ENCODE data around the gene FRMD8.

FRMD8 gene

DNA sequence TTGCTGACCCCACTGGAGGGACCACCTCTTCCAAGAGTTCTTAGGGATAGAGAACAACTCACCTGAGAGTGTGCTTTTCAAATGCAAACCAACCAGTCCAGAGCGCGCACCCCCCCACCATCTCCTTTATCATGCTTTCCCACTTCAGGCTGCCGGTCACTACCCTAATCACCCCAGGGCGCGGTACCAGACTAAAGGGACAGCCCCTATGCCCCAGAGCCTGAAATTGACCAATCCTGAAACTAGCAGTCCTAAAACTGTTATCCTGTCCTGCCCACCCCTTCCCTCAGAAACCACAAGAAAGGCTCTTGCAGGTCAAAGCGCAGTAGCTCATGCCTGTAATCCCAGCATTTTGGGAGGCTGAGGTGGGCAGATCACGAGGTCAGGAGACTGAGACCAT lies 73.1 kb downstream of the FRMD8 start:
- TF ChIP-seq, protein P1, sequence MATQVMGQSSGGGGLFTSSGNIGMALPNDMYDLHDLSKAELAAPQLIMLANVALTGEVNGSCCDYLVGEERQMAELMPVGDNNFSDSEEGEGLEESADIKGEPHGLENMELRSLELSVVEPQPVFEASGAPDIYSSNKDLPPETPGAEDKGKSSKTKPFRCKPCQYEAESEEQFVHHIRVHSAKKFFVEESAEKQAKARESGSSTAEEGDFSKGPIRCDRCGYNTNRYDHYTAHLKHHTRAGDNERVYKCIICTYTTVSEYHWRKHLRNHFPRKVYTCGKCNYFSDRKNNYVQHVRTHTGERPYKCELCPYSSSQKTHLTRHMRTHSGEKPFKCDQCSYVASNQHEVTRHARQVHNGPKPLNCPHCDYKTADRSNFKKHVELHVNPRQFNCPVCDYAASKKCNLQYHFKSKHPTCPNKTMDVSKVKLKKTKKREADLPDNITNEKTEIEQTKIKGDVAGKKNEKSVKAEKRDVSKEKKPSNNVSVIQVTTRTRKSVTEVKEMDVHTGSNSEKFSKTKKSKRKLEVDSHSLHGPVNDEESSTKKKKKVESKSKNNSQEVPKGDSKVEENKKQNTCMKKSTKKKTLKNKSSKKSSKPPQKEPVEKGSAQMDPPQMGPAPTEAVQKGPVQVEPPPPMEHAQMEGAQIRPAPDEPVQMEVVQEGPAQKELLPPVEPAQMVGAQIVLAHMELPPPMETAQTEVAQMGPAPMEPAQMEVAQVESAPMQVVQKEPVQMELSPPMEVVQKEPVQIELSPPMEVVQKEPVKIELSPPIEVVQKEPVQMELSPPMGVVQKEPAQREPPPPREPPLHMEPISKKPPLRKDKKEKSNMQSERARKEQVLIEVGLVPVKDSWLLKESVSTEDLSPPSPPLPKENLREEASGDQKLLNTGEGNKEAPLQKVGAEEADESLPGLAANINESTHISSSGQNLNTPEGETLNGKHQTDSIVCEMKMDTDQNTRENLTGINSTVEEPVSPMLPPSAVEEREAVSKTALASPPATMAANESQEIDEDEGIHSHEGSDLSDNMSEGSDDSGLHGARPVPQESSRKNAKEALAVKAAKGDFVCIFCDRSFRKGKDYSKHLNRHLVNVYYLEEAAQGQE (IDR thresholded peaks at IDR 0.05; ENCODE audit: low read depth), result no peak
- TF ChIP-seq ZBTB7A (IDR thresholded peaks at IDR 0.05; ENCODE audit: low read depth), result no peak
- no peak for TF ChIP-seq TEAD4 (IDR thresholded peaks at IDR 0.05)
- no peak for TF ChIP-seq TAF1 (IDR thresholded peaks at IDR 0.05; ENCODE audit: low read depth)
- no peak for TF ChIP-seq FOXM1 (IDR thresholded peaks at IDR 0.05; ENCODE audit: borderline replicate concordance, low read depth)
- TF ChIP-seq YY1 (IDR thresholded peaks at IDR 0.05; ENCODE audit: low read depth), result no peak
- no peak for TF ChIP-seq TCF12 (IDR thresholded peaks at IDR 0.05; ENCODE audit: low read depth)
- TF ChIP-seq RAD21 (IDR thresholded peaks at IDR 0.05; ENCODE audit: low read depth), result no peak
- TF ChIP-seq, protein P2, sequence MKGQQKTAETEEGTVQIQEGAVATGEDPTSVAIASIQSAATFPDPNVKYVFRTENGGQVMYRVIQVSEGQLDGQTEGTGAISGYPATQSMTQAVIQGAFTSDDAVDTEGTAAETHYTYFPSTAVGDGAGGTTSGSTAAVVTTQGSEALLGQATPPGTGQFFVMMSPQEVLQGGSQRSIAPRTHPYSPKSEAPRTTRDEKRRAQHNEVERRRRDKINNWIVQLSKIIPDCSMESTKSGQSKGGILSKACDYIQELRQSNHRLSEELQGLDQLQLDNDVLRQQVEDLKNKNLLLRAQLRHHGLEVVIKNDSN (IDR thresholded peaks at IDR 0.05), result no peak
- TF ChIP-seq, protein P3, sequence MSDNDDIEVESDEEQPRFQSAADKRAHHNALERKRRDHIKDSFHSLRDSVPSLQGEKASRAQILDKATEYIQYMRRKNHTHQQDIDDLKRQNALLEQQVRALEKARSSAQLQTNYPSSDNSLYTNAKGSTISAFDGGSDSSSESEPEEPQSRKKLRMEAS (IDR thresholded peaks at IDR 0.05), result no peak
- no peak for TF ChIP-seq CREB1 (IDR thresholded peaks at IDR 0.05; ENCODE audit: low read depth)
- TF ChIP-seq EGR1 (IDR thresholded peaks at IDR 0.05), result no peak
